HUES64 (cell line): ENCODE measurements around the gene TRIM31.

Experiments used
- H3K27ac ChIP-seq: 2 replicates; pipeline ENCODE4 v1.7.0; 2013; ENCODE audit warnings: low read depth, low read length, inconsistent platforms
- H3K27me3 ChIP-seq: 2 replicates; pipeline ENCODE4 v1.6.1; 2013; ENCODE audit warnings: mild to moderate bottlenecking, low read length; ENCODE audit not compliant: insufficient read depth
- H3K36me3 ChIP-seq: 2 replicates; pipeline ENCODE4 v1.6.1; 2013; ENCODE audit warnings: mild to moderate bottlenecking, low read length; ENCODE audit not compliant: insufficient read depth
- H3K4me1 ChIP-seq: 2 replicates; pipeline ENCODE4 v1.6.1; 2013; ENCODE audit warnings: mild to moderate bottlenecking, low read length, moderate library complexity; ENCODE audit not compliant: insufficient read depth
- H3K4me3 ChIP-seq: 2 replicates; pipeline ENCODE4 v1.5.1; 2013; ENCODE audit warnings: mild to moderate bottlenecking, low read length, moderate library complexity
- H3K9ac ChIP-seq: 2 replicates; pipeline ENCODE4 v1.6.1; 2013; ENCODE audit warnings: mild to moderate bottlenecking, low read depth, low read length
- H3K9me3 ChIP-seq: 2 replicates; pipeline ENCODE4 v1.6.1; 2013; ENCODE audit warnings: low read depth, low read length; ENCODE audit not compliant: insufficient read depth
- WGBS: fragments of 150-250, 120-280 bp; methylation state at CpG from one replicate; pipeline ENCODE4 v1.1.7; 2013; ENCODE audit warnings: missing lambda C conversion rate; 5-methylcytosine and 5-hydroxymethylcytosine counted together

The TRIM31 gene

DNA sequence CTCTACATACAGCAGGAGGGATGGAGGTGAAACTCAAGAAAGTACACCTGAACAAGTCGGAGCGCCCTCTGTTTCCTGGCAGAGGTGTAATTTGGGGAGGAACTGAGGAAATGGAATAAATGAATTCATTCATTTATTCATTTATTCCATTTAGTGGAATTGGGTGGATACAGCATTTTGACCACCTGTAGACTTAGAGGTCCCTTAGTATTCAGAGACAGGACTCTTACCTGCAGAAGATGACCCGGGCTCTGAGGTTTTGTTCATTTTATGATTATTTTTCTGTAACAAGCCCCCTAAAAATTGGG lies 9.1 kb downstream of the TRIM31 start:
- Histone ChIP-seq H3K4me3 (peak overlapping the region; percentile 55), H3K27ac (no peak overlapping the region), H3K27me3 (peaks cover 78% of the 10 kb centered on the region), H3K36me3 (no peaks in the 10 kb centered on the region), H3K9me3 (no peaks in the 10 kb centered on the region), H3K9ac (no peak overlapping the region), H3K4me1 (peaks cover 16% of the 10 kb centered on the region)
- 23% methylated on average over 2 of the region's 3 CpGs for WGBS

DNA sequence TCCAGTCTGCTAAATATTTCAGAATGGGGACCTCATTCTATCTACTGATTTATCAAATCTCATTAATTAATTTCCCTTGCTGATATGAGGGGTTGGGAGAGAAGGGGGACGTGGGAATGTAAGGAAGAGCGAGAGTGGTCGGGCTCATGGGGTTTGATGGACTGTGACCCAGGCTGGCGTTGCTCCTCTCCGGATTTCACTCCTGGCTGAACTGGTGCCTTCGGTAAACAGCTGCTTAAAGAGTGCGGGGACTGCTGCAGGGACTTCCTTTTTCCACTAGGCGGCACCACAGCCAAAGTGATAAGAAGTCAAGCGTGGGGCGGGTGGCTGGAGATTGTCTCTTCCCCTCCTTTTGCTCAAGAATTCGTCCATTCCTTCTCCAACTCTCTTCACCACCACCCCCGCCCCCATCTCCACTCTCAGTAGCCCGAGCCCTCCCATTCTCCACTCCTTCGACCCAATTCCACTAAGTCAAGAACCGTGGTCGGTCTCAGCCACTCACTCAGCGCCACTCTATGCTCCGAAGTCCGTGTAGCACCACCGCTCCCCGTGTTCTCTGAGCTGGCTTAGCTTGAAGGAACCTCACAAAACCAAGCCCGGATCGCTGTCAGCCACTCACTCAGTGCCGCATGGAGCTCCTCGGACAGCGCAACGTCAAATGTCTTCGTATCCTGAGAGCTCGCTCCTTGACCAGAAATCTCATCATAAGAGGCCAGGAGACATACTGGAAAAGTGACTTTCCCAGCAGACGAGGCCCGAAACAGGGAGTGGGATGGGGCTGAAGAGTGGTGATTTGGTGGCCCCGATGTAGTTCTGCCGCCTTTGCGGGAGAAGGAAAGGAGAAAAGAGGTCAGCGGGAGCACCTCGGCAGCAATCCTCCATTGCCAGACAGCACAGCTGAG lies 9.7 kb downstream of the TRIM31 start:
- no peaks in the 10 kb centered on the region for H3K36me3 ChIP-seq
- 4% methylated on average over 36 of the region's 36 CpGs for WGBS
- peaks cover 81% of the 10 kb centered on the region for H3K27me3 ChIP-seq
- peak overlapping the region; percentile 55 for H3K4me3 ChIP-seq
- no peaks in the 10 kb centered on the region for H3K9me3 ChIP-seq
- H3K27ac ChIP-seq = no peak overlapping the region
- peaks cover 16% of the 10 kb centered on the region for H3K4me1 ChIP-seq
- H3K9ac ChIP-seq = no peak overlapping the region

DNA sequence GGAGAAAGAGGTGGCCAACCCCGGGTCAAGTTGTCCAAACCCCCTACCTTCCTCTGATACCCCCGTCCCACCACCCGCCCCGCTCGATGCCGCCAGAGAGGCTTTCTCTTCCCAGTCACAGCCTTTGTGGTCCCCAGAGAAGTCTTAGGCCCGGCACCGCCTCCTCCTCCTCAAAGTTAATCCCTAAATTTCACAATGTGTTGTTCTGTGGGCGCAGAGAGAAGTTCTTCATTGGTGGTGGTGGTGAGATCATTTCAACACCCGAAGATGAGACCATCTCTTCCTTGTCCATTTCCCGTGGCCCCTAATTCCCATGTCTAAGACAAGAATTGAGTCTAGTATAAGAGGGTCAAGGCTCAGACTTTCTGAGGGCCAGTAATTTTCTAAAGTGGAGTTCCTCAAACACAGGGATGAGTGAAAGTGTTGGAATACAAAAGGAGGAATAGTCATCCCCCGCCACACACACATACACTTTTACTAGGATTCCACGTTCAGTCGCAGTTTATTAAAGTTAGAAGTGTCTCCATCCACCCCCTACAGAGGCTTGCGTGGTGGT lies 10.4 kb downstream of the TRIM31 start:
- Histone ChIP-seq H3K9me3 (no peaks in the 10 kb centered on the region), H3K36me3 (no peaks in the 10 kb centered on the region), H3K4me3 (peak overlapping the region; percentile 51), H3K27ac (no peak overlapping the region), H3K27me3 (peaks cover 86% of the 10 kb centered on the region), H3K4me1 (peaks cover 16% of the 10 kb centered on the region), H3K9ac (no peak overlapping the region)
- 31% methylated on average over 12 of the region's 15 CpGs for WGBS

DNA sequence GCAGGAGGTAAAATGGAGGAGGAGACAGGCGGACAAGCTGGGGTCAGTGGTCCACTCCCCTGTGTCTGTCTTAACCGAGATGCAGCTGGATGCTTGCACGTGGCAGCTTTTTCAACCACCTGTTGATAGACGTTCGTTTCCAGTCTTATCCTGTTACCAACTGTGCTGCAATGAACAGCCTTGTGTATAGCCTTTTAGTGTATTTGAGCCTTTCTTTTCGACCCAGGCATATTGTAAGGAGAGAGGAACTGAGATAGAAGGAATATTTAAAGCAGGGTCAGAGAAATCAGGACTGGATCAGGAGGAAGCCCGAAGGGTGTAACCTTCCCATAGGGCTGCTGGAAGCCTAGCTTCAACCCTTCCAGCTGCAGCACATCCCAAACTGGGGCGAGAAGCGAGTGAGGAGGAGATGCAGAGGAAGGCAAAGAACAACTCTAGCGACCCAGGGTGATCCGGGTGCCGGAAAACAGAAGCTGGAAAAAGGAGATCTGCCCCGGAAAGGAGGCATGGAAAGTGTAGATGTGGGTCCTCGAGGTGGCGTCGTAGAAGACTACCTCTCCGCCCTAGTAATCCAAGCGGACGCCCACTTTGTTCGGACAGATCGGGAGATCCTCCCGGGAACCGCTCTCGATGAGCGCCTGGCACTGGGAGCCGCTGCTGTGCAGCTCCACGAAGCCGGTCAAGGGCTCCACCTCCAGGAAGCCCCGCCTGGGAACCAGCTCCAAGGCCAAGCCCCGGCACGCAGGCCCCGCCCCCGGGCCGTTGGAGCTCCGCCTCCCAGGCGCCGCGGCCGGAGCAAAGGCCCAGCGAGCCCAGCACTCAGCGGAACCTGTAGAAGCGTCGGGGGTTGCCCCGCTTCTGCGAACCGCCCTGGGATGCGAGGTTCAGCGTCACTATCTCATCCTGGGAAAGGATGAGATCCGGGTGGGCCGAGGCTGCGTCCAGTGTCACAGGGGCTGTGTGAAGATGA lies 11.2 kb downstream of the TRIM31 start:
- peaks cover 16% of the 10 kb centered on the region for H3K4me1 ChIP-seq

DNA sequence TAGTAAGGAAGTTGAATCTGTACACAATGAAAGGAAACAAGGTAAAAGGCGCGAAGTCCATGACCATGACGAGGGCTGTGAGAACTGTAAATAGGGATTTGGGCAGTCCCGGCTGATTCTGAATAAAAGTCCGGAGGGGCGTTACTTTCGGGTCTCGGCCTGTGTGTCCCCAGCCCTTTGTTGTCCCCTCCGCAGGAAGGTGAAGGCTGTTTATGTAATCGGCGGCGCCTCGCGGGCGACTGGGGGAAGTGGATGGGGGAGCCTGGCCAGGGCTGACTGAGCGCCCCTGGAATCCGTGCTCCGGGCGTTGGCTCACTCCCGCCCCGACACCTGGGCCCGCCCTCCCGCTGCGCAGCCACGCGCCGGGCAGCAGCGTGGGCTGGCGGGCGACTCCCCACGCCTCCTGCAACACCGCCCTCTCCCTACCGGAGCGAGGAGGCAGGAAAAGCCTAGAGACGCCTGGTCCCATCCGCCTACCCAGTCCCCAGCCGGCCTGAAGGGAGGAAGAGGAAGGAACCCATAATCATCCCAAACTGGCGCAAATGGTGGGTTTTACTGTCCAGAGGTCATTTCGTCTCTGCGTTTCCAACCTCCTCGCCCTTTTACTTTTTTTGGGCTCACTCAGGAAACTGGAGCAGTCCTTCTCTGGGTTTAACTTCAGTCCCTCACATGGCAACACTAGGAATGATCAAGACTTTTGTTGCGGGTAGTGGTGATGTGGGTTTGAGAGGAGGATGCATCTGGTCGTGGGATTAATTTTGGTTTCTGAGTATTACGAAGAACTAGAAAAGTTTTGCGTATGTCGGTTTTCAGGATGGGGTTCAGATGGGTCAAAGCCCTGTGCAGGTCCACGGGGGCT lies 12.1 kb downstream of the TRIM31 start:
- WGBS = 4% methylated on average over 47 of the region's 47 CpGs
- Histone ChIP-seq H3K4me1 (peaks cover 16% of the 10 kb centered on the region), H3K4me3 (peak overlapping the region; percentile 51), H3K9ac (no peak overlapping the region), H3K9me3 (no peaks in the 10 kb centered on the region), H3K27me3 (peaks cover 96% of the 10 kb centered on the region), H3K36me3 (no peaks in the 10 kb centered on the region), H3K27ac (no peak overlapping the region)

More for the DNA sequence above, 11.2 kb downstream of the TRIM31 start:
- no peaks in the 10 kb centered on the region for H3K36me3 ChIP-seq
- no peaks in the 10 kb centered on the region for H3K9me3 ChIP-seq
- H3K27me3 ChIP-seq = peaks cover 92% of the 10 kb centered on the region
- WGBS = 3% methylated on average over 51 of the region's 51 CpGs
- H3K27ac ChIP-seq = no peak overlapping the region
- peak overlapping the region; percentile 51 for H3K4me3 ChIP-seq
- H3K9ac ChIP-seq = no peak overlapping the region

DNA sequence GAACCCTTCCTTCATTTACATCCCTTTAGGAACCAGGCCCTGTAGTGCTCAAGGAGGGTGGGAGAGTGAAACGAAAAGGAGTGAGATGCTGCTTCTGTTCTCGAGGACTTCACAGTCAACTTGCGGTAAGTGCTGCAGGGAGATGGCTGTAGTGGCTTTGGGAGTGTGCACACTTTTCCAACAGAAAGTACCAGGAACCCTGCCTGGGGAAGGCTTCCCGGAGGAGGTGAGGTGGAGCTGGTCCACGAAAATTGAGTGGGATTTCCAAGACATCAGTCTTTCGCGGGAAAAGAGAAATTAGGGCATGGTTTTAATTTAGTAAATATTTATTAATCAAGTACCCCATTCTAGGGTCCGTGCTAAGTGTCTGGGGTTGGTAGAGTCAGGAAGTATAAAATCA lies 12.7 kb downstream of the TRIM31 start:
- peaks cover 94% of the 10 kb centered on the region for H3K27me3 ChIP-seq
- no peak overlapping the region for H3K27ac ChIP-seq
- peaks cover 16% of the 10 kb centered on the region for H3K4me1 ChIP-seq
- H3K36me3 ChIP-seq = no peaks in the 10 kb centered on the region
- peak overlapping the region; percentile 51 for H3K4me3 ChIP-seq
- H3K9me3 ChIP-seq = no peaks in the 10 kb centered on the region
- H3K9ac ChIP-seq = no peak overlapping the region
- 22% methylated on average over 6 of the region's 8 CpGs for WGBS

DNA sequence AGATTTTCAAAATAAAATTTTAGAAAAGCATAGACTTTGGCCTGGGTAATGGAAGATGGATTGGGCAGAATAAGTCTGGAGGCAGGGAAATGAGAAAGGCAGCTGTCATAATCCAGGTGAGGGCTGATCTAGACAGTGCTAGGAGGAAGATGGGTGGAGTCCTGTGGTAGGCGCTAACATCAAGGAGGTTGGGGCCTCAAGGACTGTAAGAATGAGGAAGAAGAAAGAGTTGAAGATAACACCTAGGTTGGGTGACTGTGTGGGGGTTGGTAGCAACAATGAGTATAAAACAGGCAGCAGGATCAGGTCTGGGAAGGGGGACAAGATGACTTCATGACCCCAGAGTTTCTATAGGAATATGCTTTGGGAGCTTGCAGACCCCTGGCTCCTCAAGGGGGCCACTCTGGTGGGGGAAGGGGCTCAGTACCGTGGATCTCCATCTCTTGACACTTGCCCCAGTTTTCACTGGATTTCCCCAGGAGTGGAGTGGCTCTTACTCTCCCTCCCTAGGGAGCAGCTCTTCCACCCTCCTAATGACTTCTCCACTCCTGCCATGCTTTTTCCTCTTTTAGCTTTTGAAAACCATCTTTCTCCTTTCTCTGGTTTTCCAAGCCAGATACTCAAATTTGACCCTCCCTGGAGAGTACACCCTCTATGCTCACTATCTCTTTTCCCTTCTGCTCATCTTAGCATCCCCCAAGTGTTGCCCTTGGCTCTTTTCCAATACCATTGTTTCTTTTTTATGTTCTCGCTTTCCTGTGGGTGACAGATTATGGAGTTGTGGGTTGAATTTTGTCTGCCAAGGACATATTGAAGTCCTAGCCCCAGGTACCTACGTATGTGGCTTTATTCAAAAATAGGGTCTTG lies 14.8 kb downstream of the TRIM31 start:
- peaks cover 88% of the 10 kb centered on the region for H3K27me3 ChIP-seq
- WGBS = 86% methylated on average over 4 of the region's 4 CpGs
- no peak overlapping the region for H3K4me3 ChIP-seq
- no peaks in the 10 kb centered on the region for H3K9me3 ChIP-seq
- H3K36me3 ChIP-seq = no peaks in the 10 kb centered on the region
- peaks cover 16% of the 10 kb centered on the region for H3K4me1 ChIP-seq
- no peak overlapping the region for H3K9ac ChIP-seq
- no peak overlapping the region for H3K27ac ChIP-seq

DNA sequence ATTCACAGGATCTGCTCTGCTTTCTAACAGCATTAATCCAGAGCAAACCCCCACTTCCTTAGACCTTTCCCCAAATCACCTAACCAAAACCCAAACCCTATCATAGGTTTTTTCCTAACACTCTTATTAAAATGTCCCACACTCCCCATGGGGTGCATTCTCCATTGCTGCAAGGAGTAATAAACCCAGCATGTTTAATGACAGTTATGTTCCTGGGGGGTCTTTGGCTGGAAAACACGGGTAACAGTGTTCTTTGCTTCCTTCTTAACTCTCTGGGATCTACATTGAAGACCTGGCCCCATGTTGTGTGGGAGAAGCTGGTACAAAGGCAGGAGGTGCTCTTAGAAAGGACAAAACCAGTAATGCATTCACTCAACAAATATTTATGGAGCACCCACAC lies 16.1 kb downstream of the TRIM31 start:
- 67% methylated on average over 1 of the region's 1 CpG for WGBS

DNA sequence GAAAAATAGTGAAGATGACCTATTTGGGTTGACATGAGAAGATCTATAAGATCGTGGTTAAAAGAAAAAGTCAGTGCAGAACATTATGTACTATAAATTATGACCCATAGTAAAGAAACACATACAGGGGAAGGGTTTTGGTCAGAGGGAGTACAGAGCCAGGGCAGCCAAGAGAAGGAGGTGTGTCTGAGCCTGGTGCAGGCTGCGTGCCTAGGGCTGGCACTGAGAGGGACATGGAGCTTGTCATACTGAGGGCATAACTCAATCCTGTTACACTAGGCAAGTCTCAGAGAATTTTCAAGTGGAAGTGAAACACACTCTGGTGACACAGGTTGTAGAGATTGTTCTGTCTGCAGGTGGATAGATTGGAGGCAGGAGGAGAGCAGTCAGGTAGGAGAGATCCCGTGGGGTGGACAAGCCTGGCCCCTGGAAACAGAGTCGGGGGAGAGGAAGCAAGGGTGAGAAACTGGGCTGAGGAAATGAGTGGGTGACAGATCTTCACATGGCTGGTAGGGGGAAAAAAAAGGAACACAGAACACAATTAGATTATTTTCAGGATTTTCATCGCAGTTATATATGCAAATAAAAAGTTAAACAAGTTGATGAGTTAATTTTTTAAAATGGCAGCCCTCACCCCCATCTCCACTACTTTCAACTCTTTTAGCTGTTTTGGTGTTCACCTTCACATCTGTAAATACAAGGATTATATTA lies 18.8 kb downstream of the TRIM31 start:
- no peaks in the 10 kb centered on the region for H3K36me3 ChIP-seq
- H3K9ac ChIP-seq = no peak overlapping the region
- H3K27ac ChIP-seq = no peak overlapping the region
- 94% methylated on average over 3 of the region's 5 CpGs for WGBS
- no peaks in the 10 kb centered on the region for H3K9me3 ChIP-seq
- H3K4me1 ChIP-seq = no peaks in the 10 kb centered on the region
- peaks cover 75% of the 10 kb centered on the region for H3K27me3 ChIP-seq
- no peak overlapping the region for H3K4me3 ChIP-seq

More for the DNA sequence above, 16.1 kb downstream of the TRIM31 start:
- Histone ChIP-seq H3K9ac (no peak overlapping the region), H3K27ac (no peak overlapping the region), H3K4me3 (no peak overlapping the region), H3K36me3 (no peaks in the 10 kb centered on the region), H3K9me3 (no peaks in the 10 kb centered on the region), H3K4me1 (peaks cover 16% of the 10 kb centered on the region), H3K27me3 (peaks cover 82% of the 10 kb centered on the region)
